HG03066 (cell line): Measurements from ENCODE around the gene GLTP.
"Not testable (repeated sequence)": the region's sequence is repeated elsewhere in the genome, so short reads cannot be mapped to it uniquely, and the experiment has no call there.

Experiments
- ATAC-seq: cut with Tn5 transposase; IDR thresholded peaks from one replicate; pipeline ENCODE4 v1.9.1; 2021; ENCODE audit warnings: low read depth; ENCODE audit not compliant: unreplicated experiment

The GLTP gene

GRCh38 chr12:109879351-109880042 lies 844 bp downstream of the GLTP start:
- no peak for ATAC-seq

GRCh38 chr12:109878749-109879148 lies 1.6 kb downstream of the GLTP start:
- no peak for ATAC-seq

GRCh38 chr12:109878247-109878625 lies 2.1 kb downstream of the GLTP start:
- ATAC-seq: no peak

GRCh38 chr12:109877504-109878246 lies 2.7 kb downstream of the GLTP start:
- no peak for ATAC-seq

GRCh38 chr12:109876406-109876805 lies 3.9 kb downstream of the GLTP start:
- ATAC-seq: no peak

- no peak for ATAC-seq
Measured at GRCh38 chr12:109875572-109876131, 4.7 kb downstream of the GLTP start.

GRCh38 chr12:109873653-109874052 lies 6.7 kb downstream of the GLTP start:
- no peak for ATAC-seq

GRCh38 chr12:109871668-109872314 lies 8.6 kb downstream of the GLTP start:
- ATAC-seq: no peak

- ATAC-seq: no peak
Measured at GRCh38 chr12:109870648-109871047, 9.7 kb downstream of the GLTP start.

GRCh38 chr12:109868182-109869051 lies 11.9 kb downstream of the GLTP start:
- no peak for ATAC-seq

- no peak for ATAC-seq
Measured at GRCh38 chr12:109864916-109865315, 15.4 kb downstream of the GLTP start.

GRCh38 chr12:109863847-109864712 lies 16.3 kb downstream of the GLTP start:
- no peak for ATAC-seq

- not testable (repeated sequence) for ATAC-seq
Measured at GRCh38 chr12:109862491-109862890, 17.9 kb downstream of the GLTP start.

- no peak for ATAC-seq
Measured at GRCh38 chr12:109861689-109862314, 18.5 kb downstream of the GLTP start.

GRCh38 chr12:109860977-109861376 lies 19.4 kb downstream of the GLTP start:
- ATAC-seq: no peak

GRCh38 chr12:109858764-109859163 lies 21.6 kb downstream of the GLTP start:
- no peak for ATAC-seq

- ATAC-seq: no peak
Measured at GRCh38 chr12:109857715-109858114, 22.6 kb downstream of the GLTP start.

- ATAC-seq: no peak
Measured at GRCh38 chr12:109855377-109855776, 25.0 kb downstream of the GLTP start.

- ATAC-seq: not testable (repeated sequence)
Measured at GRCh38 chr12:109850518-109850917, 29.8 kb downstream of the GLTP start.
